GM19193 (cell line): ENCODE measurements around the gene OBI1.

Experiments used
- POLR2A ChIP-seq: IDR thresholded peaks from 4 replicates; pipeline ENCODE4 v1.6.1; 2011; ENCODE audit not compliant: insufficient read depth, insufficient read length; ENCODE audit errors: extremely low read depth

The OBI1 gene

DNA sequence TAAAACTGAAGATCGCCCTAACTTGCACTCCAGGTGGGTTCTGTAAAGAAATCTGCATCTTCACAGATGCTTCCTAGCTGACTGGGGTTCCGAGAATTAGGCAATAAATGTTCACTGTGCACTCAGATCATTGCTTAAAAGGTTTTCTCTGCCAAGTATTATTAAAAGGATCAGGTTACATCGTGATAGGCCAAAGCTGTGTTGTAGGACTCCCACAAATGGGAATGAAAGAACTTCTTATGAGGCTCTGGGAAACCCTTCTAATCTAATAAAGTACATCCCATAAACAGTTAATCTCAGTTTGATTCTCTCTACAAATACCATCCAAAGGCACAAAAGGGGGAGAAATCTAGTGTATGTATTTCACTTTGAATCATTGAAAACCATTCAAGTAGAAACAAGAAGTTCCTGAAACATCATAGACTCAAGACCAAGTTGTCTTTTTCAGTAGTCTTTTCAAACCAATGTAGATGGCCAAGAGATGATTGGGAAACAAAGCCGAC lies 48.5 kb downstream of the OBI1 start:
- no peak for TF ChIP-seq POLR2A

- no peak for TF ChIP-seq POLR2A
Measured at GRCh38 chr13:78609464-78610205, 49.3 kb downstream of the OBI1 start.

DNA sequence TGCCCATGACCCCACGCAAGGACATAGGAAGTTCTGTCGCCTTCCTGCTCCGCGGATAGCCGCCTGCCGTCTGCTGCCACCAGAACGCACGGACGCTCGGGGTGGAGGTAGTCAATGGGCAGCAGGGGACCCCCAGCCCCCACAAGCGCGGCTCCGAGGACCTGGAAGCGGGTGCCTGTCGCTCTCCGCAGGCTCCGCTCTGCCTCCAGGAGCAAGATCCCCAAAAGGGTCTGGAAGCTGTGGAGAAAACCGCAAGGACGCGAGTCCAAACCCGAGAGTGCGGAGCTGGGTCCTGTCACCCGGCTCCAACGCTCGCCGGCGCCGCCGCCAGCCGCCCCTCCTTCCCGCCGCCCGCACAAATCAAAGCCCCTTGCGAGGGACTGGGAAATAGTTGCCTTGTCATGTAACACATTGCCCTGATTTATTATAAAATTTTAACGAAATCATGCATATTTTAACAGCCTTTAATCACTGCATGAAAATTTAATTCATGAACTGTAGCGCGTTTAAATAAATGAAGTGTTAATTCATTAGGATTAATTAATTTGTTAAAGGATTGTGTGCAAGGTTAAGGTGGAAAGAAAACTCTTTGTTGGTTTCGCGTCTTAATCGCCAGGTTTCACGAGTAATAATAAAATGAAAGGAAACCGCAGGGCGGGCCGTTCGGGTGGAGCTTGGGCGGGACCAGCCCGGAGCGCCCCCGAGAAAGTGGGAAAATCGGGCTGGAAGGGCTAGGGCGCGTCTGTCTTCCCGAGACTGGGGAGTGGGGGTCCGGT lies 50.1 kb downstream of the OBI1 start:
- no peak for TF ChIP-seq POLR2A

DNA sequence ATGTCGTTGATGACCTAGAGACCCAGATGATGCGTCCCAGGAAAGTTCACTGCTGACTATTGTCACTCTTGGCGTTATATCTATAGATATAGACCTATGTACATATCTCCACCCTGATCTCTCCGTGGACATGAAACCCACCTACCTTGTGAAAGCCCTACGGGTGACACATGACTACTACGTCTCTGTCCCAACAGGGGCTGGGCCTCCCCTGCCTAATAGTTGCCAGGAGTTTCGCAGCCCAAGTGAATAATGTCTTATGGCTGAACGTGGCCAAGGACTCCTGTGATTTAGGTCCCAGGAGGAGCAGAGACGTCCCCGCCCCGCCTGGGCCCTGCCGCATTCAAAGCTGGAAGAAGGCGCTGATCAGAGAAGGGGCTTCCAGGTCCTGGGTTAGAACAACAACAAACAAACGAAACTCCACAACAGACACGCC lies 50.7 kb downstream of the OBI1 start:
- no peak for TF ChIP-seq POLR2A

DNA sequence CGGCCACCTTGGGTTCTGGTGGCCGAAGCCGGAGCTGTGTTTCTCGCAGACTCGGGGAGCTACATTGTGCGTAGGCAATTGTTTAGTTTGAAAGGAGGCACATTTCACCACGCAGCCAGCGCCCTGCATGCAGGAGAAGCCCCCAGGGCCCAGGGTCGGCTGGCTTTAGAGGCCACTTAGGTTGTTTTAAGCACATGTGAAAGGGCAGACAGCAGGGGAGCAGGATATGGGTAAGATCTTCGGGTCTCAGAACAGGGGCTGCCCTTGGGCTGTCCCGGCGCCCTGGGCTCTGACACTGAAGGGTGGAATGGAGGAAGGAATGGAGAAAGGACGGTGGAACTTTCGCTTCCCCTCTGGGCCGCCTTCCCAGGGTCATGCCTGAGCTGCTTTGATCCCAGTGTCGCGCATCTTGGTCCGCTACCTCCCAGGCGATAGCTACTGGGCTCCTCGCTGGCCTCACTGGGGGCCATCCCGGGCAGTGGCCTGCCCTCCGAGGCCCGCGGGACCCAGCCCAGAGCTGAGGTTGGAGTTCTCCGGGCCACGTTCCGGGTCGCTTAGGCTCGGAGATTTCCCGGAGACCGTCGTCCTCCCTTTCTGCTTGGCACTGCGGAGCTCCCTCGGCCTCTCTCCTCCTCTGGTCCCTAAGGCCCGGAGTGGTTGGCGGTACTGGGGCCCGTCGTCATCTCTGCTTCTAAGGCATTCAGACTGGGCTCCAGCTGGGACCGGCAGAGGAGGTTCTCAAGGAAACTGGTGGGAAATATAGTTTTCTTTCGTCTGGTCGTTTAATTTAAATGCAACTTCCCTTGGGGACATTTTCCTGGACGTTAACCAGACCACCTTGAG lies 51.3 kb downstream of the OBI1 start:
- no peak for TF ChIP-seq POLR2A

- no peak for TF ChIP-seq POLR2A
Measured at GRCh38 chr13:78606471-78607408, 52.2 kb downstream of the OBI1 start.

DNA sequence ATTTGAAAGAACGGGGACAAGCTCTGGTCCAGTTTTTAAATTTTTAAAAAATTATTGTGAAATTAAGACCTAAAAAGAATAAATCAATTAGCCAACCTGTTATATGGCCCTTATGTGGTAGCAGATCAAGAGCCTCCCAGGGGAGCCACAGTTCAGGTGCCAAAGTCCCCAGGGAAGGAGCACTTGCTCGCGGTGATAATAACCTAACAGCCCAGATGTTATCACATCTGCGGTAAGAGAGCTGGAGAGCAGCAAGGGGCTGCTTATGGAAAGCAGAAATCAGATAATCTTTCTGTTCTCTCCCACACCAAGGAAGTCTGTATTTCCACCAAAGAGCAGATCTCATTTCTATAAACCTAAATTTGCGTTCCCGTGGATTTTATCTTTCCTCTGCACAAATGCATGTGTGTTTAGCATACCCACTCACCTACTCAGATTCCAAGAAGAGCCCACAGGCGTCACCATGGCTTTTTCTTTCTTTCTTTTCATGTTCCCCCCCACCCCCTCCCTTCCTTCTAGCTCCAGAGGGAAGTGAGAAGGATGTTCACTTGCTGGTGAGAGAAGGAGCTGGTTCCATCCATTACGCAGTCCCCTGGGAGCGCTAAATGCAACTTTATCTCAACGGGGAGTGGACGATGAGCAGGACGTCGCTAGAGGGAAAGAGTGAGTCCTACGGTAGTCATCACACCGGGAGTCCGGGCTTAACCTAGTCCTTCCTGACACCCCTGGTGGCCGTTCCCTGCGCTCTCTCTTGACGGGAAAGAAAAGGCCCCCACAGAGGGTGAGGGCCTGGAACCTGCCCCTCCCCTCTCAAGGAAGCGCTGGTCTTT lies 54.0 kb downstream of the OBI1 start:
- no peak for TF ChIP-seq POLR2A

- TF ChIP-seq POLR2A = no peak
Measured at GRCh38 chr13:78603240-78603957, 55.6 kb downstream of the OBI1 start, which contains the start of gene POU4F1. Gene POU4F1, minus strand, starts transcription at chr13:78603552. Its CDS starts 226 bp downstream, at chr13:78603326.

GRCh38 chr13:78602561-78603239 lies 56.3 kb downstream of the OBI1 start:
- TF ChIP-seq POLR2A = no peak

DNA sequence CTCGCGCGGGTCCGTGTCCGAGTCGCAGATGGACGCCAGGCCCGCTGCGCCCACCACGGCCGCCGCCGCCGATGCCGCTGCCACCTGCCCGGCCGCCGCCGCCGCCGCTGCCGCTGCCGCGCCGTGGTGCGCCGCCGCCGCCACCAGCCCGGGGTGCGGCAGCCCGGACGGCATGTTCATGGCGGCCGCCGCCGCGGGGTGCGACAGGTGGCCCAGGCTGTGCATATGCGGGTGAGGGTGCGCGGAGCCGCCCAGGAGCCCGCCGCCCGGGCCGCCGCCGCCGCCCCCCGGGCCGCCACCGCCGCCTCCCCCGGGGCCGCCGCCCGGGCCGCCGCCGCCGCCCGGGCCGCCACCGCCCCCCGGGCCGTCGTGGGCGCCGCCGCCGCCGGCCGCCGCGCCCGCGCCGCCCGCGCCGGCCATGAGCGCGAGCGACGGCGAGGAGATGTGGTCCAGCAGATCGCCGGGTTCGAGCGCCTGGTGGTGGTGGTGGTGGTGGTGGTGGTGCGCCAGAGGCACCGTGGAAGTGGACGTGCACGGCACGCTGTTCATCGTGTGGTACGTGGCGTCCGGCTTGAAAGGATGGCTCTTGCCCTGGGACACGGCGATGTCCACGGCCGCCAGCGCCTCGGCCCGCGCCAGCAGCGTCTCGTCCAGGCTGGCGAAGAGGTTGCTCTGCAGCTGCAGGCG lies 56.9 kb downstream of the OBI1 start:
- no peak for TF ChIP-seq POLR2A

- no peak for TF ChIP-seq POLR2A
Measured at GRCh38 chr13:78601124-78601873, 57.7 kb downstream of the OBI1 start.
